Mononuclear cell (primary cell): ENCODE results near the gene RAD23B. TPM values are rescaled to one million over a fixed set of nuclear protein-coding genes. Genes with fewer than 3 reads are reported as not detected.

ENCODE experiments used
- H3K27me3 ChIP-seq: 2 replicates; pipeline ENCODE4 v1.6.0; 2011; ENCODE audit warnings: low read length, control low read depth; ENCODE audit not compliant: insufficient read depth
- H3K4me1 ChIP-seq: 2 replicates; pipeline ENCODE4 v1.5.1; 2011; ENCODE audit warnings: mild to moderate bottlenecking, low read length, control low read depth; ENCODE audit not compliant: insufficient read depth
- H3K4me3 ChIP-seq: 2 replicates; pipeline ENCODE4 v1.5.1; 2011; ENCODE audit warnings: mild to moderate bottlenecking, low read length, moderate library complexity
- H3K9me3 ChIP-seq: 2 replicates; pipeline ENCODE4 v1.5.1; 2011; ENCODE audit warnings: low read depth, mild to moderate bottlenecking, control low read depth, low read length
- total RNA-seq: library from RNA; depleted of rRNA; stranded (reverse); fragments of >200 nt; gene quantifications from one replicate; pipeline ENCODE4 v1.2.3, GENCODE V29; 2012

The RAD23B gene
- total RNA-seq, 1 donor: 108 TPM

DNA sequence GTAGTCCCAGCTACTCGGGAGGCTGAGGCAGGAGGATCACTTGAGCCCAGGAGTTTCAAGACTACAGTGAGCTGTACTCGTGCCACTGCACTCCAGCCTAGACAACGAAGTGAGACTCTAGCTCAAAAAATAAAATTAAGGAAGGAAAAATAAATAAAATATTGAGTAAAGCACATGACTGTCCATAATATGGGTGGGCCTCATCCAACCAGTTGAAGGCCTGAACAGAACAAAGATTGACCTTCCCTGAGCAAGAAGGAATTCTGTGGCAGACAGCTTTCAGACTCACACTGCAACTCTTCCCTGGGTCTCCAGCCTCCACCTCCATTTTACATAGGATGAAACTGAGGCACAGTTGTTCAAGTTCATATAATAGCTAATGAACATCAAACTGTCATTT, 72.3 kb downstream of the RAD23B start:
- H3K4me3 ChIP-seq: no peak overlapping the region
- H3K27me3 ChIP-seq: no peaks in the 10 kb centered on the region
- no peaks in the 10 kb centered on the region for H3K4me1 ChIP-seq
- H3K9me3 ChIP-seq: no peaks in the 10 kb centered on the region

DNA sequence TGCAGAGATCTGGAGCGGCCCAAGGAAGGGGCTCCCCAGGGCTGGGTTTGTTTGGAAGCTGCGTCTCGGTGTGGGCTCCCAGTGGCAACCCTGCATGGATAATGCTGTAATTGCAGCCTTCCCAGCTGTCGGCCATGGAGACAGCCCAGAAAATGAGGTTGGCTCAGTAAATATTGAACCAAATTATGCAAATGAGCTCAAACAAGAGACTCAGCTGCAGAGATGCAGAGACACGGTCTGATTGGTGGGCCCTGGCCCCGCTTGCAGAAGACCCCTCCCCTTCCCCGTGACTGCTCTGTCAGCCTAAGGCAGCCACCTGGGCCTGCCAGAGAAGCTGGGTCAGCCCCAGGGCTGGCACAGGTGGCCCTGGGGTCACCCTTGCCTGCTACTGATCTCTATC, 75.9 kb downstream of the RAD23B start:
- Histone ChIP-seq H3K27me3 (no peaks in the 10 kb centered on the region), H3K9me3 (no peaks in the 10 kb centered on the region), H3K4me3 (no peak overlapping the region), H3K4me1 (no peaks in the 10 kb centered on the region)

DNA sequence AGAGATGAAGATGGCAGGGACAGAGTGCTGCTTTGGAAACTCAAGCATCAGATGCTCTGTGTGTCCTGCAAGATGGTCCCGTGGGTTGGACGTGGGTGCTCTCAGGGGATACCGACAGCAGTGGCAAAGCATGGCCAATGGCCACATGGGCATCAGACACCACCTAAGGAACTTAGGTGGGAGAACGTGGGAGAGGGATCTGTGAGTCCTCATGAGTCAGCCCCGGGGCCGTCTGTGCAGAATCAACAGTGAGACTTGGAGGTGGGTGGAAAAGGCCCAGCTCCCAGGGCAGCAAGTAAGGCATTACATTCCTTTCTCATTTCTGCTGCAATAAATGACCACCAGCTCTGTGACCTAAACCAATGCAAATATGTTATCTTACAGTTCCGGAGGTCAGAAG, 77.0 kb downstream of the RAD23B start:
- Histone ChIP-seq H3K4me1 (no peaks in the 10 kb centered on the region), H3K9me3 (no peaks in the 10 kb centered on the region), H3K4me3 (no peak overlapping the region), H3K27me3 (no peaks in the 10 kb centered on the region)

DNA sequence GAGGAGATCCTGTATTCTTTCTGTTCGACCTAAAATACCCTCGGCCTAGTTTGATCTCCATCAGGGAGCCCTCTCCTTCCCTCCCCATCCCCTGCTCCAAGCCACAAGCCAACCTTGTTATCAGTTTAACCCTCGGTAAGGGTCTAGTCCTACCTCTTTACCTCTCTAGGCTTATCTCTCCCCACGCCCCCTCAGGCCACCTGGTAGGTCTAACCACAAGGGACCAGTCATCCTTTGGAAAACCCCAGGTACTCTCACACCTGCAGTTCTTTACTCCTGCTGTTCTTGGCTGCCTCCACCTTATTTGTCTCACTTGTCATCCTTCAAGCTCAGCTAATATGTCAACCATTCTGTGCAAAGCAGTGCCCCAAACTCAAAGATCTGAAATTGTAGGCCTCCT, 78.7 kb downstream of the RAD23B start:
- no peaks in the 10 kb centered on the region for H3K4me1 ChIP-seq
- H3K4me3 ChIP-seq: no peak overlapping the region
- H3K9me3 ChIP-seq: no peaks in the 10 kb centered on the region
- no peaks in the 10 kb centered on the region for H3K27me3 ChIP-seq

DNA sequence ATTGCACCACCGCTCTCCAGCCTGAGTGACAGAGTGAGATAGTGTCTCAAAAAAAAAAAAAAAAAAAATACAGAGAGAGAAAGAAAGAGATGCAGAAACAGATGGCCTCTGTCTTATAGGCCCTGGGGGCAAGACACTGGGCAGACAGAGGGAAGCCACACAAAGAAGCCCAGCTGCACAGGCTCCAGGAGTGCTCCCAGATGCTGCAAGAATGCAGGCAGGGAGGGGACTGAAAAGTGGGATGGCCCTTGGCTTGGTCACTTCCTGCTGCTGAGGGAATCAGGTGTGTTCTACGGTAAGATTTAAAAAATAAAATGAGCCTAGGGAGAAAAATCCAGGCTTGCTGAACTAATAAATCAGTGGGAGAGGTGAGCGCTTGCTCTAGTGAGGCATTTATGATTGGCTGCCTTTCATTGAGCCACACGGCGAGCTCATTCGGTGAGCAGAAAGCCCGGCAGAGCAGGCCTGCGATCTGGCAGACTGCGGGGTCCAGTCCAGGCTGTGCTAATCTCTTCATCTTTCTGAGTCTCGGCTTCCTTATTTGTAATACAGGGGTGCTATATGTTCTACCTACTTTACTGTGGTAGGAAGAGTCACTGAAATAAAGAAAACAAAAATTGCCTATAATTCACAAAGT, 80.6 kb downstream of the RAD23B start:
- no peaks in the 10 kb centered on the region for H3K9me3 ChIP-seq
- H3K27me3 ChIP-seq: no peaks in the 10 kb centered on the region
- no peaks in the 10 kb centered on the region for H3K4me1 ChIP-seq
- H3K4me3 ChIP-seq: no peak overlapping the region

DNA sequence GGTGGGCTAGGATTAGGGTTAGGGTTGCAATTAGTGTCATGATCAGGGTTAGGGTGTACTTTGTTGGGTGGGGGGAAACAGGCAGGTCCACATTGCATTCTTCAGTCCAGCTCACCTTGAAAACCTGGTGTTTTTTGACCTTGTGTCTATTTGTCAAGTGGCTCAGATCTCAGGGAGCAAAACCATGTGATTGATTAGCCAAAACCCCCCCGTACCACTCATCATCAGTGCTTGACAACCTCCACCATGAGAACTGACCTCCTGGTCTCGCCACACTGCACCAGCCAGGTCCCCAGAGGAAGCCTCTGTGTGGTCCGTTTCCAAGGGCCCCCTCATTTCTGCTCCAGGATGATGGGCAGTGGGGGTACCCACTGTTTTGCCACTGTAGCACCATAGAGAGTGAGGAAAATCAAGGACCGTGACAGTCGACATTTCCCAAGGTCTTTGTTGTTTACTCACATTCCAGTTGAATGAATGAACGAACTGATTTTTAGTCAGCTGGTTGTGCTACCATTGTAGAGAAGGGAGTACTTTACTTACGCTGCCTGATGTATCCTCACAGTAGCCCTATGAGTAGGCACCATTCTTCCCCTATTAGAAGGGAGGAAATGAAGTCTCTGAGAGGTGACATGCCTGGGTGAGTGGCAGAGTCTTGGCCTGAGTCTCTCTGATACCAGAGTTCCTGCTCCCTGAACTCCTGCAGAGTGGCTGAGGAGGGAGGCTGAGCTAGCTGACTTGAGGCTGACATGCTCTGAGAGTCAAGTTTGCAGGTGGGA, 84.8 kb downstream of the RAD23B start:
- Histone ChIP-seq H3K27me3 (no peaks in the 10 kb centered on the region), H3K4me1 (no peaks in the 10 kb centered on the region), H3K4me3 (no peak overlapping the region), H3K9me3 (no peaks in the 10 kb centered on the region)

DNA sequence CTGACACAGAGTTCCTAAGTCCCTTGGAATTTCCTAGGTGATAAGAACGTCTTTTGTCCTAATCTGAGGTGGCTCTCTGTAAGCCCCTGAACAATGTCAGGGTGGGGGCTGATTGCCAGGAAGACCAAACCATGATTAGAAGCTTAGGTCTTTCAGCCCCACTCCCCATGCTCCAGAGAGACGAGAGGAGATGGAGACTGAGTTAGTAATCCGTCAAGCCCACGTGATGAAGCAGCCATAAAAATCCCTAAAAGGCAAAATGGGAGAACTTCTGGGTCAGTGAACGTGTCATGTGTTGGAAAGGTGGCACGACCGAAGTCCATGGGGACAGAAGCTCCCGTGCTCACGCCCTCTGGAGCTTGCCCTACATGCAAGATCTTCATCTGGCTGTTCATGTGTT, 85.6 kb downstream of the RAD23B start:
- Histone ChIP-seq H3K4me1 (no peaks in the 10 kb centered on the region), H3K27me3 (no peaks in the 10 kb centered on the region), H3K4me3 (no peak overlapping the region), H3K9me3 (no peaks in the 10 kb centered on the region)

DNA sequence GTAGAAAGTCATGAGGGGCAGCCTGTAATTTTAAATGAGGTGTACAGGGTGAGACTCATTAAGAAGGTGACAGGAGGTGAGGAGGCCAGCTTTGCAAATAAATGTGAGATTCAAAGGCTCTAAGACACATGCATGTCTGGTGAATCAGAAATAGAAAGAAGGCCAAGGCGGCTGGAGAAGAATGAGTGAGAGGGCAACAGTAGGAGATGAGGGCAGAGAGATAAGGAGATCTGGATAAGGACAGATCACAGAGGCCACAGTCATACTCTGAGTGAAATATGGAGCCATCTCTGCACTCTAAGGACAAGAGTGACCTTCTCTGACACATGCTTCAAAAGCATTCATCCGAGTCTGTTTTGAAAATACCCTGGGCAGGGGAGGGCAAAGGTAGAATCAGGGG, 90.7 kb downstream of the RAD23B start:
- Histone ChIP-seq H3K4me1 (no peaks in the 10 kb centered on the region), H3K9me3 (no peaks in the 10 kb centered on the region), H3K27me3 (peaks cover 4% of the 10 kb centered on the region), H3K4me3 (no peak overlapping the region)

DNA sequence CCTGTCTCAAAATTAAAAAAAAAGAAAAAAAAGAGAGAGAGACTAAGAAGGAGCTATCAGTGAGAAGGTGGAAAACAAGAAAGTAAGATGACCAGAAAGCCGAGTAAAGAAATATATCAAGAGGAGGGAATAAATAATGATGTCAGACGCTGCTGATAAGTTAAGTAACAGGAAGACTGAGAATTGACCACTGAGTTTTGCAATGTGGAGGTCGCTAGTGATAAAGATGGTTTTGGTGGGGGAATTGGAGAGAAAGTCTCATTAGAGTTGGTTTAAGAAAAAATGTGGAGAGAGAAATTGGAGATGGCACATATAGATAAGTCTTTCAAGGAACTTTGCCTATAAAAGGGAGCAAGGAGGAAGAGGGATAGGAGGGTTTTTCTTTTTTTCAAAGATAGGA, 91.9 kb downstream of the RAD23B start:
- H3K27me3 ChIP-seq: peaks cover 4% of the 10 kb centered on the region
- H3K4me1 ChIP-seq: no peaks in the 10 kb centered on the region
- no peak overlapping the region for H3K4me3 ChIP-seq
- no peaks in the 10 kb centered on the region for H3K9me3 ChIP-seq

DNA sequence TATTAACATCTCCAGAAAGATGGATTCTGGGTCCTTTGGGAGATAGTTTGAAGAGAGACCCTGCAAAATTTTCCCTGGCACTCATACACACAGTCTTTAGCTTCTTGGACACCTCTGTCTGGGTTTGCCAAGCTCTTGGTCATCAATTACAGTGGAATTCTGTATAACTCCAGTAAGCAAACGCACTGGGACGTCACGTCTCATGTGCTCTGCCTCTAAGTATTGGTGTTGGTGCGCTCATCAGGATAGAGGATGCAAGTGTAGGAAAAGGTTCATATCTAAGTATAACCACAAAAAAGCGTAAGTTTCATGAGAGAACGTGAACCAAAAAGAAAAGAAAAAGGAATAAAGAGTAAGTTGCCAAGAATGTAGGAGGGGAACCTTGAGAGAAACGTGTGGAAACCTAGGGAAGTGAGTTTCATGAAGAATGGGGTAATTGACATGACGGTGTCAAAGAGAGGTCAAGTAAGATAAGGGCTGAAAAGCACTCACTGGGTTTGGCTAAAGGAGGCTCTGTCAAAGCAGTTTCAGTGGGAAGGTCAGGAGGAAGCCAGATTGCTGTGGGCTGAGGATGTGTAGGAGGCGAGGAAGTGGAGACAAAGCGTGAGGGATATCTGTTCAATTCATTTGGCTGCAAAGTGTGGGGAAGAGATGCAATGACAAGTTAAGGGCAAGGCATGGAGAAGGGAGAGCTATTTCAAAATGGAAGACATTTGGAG, 92.7 kb downstream of the RAD23B start:
- Histone ChIP-seq H3K4me1 (no peaks in the 10 kb centered on the region), H3K4me3 (no peak overlapping the region), H3K27me3 (peaks cover 4% of the 10 kb centered on the region), H3K9me3 (no peaks in the 10 kb centered on the region)

DNA sequence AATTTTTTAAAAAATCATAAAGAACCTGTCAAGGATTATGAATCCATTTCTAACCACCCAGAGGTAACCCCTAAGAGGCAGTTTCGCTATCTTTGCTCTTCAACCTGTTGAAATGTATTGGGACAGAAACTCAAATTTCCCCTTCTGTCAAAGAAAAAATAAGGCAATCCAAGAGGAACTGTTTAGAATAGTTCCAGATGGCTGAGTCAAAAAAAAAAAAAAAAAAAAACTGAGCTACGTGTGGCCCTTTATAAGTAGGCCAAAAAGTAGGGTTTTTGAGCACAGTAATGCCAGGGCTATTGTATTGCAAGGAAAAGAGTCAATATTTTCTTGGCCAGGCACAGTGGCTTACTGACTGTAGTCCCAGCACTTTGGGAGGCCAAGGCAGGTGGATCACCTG, 94.9 kb downstream of the RAD23B start:
- Histone ChIP-seq H3K9me3 (no peaks in the 10 kb centered on the region), H3K27me3 (peaks cover 4% of the 10 kb centered on the region), H3K4me1 (no peaks in the 10 kb centered on the region), H3K4me3 (no peak overlapping the region)

Other genes with a start within 250 kb of the RAD23B start
- 61.5 TPM for gene KLF4, start 206.5 kb downstream of the RAD23B start, total RNA-seq